DMS53 treated with DMSO at 0.1 percent for 48 hours (cell line): ENCODE results near the gene PCCB.
"Not testable (repeated sequence)": the region's sequence is repeated elsewhere in the genome, so short reads cannot be mapped to it uniquely, and the experiment has no call there.

Experiments used
- DNase-seq: peaks from one replicate; lab custom pipeline; 2025; ENCODE audit not compliant: unreplicated experiment; lab: John Stamatoyannopoulos, UW

PCCB gene

DNA sequence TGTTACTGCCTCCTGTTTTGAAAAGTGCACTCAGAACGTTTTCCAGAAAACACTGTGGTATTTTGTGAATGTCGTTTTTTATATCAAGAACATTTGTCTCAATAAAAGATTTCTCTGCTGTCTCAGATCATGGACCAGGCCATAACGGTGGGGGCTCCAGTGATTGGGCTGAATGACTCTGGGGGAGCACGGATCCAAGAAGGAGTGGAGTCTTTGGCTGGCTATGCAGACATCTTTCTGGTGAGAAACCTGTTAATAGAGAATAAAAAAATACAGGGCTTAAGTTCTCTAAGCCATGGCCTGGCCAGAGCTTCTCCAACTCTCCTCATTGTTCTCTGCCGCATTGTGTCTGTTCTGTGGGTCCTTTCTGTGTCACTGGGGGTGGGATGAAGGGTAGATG is 11.7 kb downstream of the PCCB start:
- DNase-seq: no peak

DNA sequence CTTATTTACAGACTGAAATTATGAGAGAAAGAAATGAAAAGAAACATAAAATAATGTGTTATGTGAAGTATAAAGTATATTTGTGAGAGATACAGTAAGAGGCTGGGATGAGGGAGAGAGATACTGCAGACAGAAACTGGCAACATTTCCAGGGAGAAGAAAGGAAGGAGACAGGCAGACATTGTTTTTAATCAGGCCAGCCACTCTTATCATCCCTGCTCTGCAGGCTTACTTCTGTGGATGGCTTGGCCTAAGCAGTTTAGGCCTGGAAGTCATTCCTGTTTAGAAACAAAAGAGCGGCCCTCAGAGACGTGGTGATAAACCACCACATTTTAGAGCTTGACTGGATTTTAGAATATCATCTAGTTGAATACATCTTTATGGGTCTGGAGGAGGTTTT is 12.4 kb downstream of the PCCB start:
- no peak for DNase-seq

DNA sequence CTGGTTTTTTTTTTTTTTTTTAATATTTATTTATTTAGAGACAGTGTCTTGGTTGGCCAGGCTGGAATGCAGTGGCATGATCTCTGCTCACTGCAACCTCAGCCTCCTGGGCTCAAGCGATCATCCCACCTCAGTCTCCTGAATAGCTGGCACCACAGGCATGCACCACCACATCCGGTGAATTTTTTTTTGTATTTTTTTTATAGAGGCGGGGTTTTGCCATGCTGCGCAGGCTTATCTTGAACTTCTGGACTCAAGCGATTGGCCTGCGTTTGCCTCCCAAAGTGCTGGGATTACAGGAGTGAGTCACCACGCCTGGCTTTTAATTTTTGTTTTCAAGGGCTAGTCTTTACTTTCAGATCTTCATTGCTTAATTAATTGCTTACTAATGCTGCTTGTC is 13.1 kb downstream of the PCCB start:
- no peak for DNase-seq

DNA sequence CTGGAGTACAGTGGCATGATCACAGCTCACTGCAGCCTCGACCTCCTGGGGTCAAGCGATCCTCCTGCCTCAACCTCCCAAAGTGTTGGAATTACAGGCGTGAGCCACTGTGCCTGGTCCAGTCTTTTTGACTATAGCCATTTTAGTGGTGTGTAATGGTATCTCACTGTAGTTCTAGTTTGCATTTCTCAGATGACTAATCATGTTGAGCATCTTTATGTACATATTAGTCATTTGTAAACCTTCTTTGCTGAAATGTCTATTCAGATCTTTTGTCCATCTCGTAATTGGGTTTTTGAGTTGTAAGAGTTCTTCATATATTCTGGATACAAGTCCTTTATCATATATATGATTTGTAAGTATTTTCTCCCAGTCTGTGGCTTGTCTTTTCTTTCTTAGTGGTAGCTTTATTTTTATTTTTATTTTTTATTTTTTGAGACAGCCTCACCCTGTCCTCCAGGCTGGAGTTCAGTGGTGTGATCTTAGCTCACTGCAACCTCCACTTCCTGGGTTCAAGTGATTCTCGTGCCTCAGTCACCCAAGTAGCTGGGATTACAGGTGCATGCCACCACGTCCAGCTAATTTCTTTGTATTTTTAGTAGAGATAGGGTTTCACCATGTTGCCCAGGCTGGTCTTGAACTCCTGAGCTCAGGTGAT is 16.5 kb downstream of the PCCB start:
- DNase-seq: peak; percentile 35

DNA sequence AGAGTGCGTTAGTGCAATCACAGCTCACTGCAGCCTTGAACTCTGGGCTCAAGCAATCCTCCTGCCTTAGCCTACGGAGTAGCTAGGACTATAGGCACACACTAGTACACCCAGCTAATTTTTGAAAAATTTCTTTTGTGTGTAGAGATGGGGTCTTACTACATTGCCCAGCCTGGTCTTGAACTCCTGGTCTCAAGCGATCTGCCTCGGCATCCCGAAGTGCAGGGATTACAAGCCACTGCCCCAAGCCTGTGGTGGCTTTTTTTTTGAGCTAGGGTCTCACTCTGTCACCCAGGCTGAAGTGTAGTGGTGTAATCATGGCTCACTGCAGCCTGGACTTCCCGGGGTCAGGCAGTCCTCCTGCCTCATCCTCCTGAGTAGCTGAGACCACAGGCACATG is 17.1 kb downstream of the PCCB start:
- no peak for DNase-seq

DNA sequence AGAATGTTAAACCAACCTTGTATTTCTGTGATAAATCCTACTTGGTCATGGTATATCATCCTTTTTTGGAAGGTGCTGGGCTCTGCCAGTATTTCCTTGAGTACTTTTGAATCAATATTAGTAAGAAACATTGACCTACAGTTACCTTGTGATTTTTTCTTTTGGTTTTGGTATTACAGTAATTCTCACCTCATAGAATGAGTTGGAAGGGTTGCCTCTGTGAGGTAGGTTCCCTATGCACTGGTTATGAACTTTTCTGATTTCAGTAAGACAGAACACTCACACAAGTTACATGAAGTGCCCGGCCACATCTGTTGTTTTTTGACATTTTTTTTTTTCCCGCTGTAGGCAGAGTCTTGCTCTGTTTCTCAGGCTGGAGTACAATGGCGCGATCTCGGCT is 20.0 kb downstream of the PCCB start:
- no peak for DNase-seq

DNA sequence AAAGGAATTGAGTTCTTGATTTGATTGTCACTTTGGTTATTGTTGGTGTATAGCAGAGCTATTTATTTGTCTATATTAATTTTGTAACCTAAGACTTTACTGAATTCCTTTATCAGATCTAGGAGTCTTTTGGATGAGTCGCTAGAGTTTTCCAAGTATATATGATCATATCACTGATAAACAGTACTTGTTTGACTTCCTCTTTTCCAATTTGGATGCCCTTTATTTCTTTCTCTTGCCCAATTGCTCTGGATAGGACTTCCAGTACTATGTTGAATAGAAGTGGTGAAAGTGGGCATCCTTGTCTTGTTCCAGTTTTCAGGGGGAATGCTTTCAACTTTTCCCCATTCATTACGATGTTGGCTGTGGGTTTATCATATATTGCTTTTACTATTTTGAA is 21.5 kb downstream of the PCCB start:
- not testable (repeated sequence) for DNase-seq

DNA sequence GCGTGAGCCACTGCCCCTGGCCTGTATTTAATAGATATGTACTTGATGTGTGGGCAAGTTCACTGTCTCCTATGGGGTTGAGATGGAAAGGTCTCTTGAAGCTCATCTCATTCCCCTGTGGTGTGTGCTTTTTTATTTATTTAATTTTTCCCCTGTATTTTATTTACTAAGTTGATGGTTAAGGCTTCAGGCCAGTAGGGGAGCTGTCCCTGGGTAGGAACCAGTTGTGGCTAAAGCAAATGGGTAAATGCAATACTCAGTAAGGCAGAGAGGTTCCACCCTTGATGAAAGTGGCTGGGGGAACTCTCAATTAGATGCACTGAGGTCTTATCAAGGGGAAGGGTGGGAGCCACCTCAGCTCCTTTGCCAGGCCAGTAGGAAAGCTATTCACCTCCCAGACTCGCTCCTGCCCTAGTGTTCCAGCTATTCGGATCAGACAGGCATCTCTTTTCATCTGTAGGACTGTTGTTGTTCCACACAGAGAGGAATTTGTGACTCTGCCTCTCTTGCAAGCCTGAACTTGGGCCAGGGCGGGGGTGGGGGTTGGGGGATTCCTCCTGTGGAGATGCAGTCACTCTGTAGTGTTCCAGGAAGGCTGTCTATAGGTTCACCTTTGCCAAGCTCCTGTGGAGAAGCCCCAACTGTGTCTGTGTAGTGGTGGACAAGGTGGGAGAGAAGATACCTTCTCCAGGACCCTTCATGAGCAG is 26.1 kb downstream of the PCCB start:
- no peak for DNase-seq

DNA sequence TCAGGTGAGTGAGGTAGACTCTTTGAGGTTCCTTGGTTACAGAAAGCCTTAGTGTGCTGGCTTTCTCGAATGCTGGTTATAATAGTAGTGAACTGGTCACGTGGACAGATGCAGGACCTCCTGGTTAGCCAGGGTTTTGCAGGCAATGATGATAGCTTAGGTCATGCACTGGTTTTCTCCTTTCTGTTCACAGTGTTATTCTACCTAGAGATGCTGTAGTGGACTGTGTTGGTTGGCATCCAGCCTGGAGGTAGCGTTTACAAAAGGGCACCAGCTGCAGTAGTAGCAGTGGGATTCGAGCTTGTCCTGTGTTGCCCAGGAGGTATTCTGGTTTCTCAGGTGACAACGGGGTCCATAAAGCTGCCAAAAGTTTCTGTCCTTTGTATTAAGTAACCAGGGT is 27.0 kb downstream of the PCCB start:
- DNase-seq: no peak

DNA sequence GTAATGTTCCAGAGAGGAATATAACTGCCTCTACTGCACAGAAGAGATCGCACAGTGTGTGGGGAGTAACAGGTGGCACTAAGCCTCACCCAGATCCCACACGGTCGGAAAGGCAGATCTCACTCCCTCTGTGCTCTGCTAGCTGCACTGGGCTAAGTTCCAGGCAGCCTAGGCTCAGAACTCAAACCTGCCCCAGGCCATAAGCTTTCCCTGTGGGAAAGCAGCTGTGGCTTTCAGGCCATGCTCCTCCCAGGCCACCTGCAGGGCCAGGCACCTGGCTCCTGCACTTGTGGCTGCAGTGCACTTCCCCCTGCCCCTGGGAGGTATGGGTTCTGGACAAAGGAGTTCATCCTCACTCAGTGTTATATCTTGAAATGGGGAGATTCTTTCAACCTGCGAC is 27.5 kb downstream of the PCCB start:
- peak; percentile 17 for DNase-seq

DNA sequence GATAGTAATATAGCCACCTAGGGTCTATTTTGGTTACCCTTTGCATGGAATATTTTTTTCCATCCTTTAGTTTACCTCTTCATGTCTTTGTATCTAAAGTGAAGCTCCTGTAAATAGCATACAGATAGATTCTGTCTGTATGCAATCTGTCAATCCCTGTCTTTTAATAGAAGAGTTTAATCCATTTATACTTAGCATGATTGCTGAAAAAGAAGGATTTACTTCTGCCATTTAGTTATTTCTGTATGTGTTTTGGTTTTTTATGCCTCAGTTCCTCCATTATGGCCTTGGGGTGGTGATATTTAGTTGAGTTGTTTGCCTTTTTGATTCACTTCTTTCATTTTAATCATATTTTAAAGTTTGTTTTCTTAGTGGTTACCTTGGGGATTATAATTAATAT is 29.0 kb downstream of the PCCB start:
- no peak for DNase-seq

DNA sequence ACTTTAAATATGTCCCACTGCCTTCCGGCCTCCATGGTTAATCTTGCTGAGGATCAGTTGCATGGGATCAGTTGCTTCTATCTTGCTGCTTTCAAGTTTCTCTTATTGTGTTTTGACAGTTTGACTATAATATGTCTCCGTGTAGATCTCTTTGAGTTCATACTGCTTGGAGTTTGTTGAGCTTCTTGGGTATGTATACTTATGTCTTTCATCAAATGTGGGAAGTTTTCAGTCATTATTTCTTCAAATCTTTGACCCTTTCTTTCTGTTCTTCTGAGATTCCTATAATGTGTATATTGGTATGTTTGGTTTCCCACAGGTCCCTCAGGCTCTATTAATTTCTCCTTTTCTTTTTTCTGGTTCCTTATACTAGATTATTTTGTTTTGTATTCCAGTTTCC is 30.8 kb downstream of the PCCB start:
- no peak for DNase-seq

DNA sequence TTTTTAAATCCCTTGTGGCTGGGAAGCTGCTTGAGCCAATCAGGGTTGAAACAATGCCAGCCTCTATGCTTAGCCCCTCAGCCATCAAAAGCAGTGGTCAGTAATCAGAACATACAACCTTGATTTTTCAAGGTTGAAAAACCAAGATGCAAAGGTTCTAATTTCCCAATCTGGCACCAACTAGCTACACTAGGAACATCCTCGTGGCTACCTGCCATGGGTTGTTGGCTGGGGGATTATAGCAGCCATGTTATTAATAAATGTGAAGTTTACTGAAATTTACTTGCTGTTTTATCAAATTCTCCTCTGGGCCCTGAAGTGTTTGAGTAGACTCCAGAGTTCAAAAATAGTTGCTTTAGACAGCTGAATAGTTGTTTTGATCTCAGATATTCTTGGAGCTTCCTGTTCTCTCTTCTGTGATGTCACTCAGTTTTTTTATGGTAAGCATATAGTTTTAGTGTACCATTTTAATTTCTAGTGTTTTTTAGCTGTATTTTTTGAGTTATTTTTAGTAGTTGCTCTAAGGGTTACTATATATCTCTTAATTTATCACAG is 31.9 kb downstream of the PCCB start:
- DNase-seq: no peak

DNA sequence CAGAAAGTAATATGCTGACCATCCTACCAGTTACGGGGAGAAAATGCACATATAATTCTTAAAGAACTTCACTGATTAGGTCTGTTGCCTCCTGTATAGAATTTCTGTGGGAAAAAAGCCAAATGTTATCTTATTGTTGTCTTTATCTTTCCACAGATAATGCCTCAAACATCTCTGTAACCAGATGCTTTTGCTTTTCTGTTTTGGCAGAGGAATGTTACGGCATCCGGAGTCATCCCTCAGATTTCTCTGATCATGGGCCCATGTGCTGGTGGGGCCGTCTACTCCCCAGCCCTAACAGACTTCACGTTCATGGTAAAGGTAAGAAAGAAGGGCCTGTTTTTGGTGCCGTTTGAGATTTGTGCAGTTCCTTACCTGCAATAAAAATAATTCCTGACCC is 33.5 kb downstream of the PCCB start:
- DNase-seq: no peak

DNA sequence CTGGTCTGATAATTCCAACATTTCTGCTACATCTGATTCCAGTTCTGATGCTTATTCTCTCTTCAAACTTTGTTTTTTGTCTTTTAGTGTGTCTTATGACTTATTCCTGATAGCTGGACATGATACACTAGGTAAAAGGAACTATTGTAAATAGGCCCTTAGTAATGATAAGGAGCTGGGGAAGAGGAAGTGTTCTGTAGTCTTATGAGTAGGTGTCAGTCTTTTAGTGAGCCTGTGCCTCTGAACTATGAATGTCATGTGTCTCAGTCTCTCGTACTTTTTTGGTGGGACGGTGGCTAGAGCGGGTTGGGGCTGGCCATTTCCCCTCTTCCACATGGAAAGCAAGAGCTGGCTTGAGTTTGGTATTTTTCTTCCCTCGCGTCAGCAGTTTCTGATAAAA is 41.2 kb downstream of the PCCB start:
- no peak for DNase-seq

DNA sequence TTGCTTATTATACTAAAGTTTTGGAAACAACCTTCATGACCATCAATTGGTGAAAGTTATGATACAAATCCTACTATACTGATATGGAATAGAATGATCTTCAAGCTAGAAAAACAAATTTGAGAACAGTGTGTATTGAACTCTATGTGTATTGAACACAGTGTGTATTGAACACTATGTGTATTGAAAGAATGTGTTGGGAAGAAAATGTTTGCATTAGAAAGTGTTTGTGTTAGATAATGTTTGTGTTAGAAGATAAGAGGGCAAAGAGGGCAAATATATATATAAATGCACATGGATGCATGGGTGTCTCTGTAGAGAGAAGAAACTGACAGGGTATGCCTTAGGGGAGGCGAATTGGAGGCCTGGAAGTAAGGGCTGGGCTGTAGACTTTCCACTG is 42.4 kb downstream of the PCCB start:
- DNase-seq: no peak

DNA sequence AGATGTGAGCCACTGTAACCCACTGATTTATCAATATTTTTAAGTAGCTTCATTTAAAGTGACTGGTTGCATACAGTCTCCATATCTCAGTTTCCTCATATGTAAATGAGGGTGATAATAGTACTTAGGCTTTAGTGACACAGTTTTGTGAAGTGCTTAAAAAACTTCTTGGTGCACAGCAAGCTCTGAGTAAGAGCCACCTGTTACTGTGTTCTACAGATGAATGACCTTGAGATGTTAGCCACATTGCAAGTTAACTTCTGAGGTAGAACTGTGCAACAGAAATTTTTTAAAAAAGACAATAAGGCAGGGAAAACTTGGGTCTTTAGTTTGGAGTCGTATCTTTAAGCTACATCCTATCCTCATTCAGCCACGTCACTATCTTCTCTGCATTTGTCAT is 43.1 kb downstream of the PCCB start:
- no peak for DNase-seq

DNA sequence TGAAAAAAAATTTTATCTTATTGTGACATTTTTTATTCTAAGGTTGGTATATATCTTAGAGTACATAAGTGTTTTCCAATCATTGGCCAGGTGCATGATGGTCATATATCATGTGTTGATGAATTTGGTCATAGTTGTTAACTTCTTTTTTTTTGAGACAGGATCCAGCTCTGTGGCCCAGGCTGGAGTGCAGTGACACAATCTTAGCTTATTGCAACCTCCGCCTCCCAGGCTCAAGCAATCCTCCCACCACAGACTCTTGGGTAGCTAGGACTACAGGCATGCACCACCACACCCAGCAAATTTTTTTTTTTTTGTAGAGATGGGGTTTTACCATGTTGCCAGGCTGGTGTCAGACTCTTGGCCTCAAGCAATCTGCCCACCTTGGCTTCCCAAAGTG is 44.0 kb downstream of the PCCB start:
- DNase-seq: no peak

DNA sequence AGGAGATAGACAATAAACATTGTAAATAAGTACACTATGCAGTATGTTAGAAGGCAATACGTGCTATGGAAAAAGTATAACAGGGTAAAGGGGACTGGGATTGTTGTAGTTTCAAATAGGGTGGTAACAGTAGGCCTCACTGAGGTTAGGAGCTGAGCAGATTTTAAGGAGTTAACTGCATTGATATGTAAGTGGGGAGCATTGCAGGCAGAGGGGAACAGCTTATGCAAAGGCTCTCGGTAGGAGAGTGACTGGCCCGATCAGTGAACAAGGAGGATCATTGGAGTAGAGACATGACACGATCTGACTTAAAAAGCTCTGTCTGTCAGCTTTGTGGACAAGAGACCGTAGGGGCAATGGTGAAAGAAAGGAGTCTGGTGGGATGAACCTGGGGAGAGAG is 46.8 kb downstream of the PCCB start:
- DNase-seq: no peak

DNA sequence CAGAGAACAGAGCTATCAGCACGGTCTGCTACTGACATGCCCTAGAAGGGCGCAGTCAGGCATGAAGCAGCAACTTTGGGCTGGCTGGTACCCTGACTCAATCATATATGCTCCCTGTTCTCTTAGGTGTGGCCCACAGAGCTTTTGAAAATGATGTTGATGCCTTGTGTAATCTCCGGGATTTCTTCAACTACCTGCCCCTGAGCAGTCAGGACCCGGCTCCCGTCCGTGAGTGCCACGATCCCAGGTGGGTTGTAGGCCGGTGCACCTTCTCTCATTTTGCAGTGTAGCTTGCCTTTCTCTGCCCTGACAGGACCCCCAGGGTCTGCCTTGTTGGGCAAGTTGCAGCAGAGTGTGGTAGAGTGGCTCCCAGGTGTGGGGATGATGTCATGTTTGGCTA is 47.7 kb downstream of the PCCB start:
- DNase-seq: no peak

DNA sequence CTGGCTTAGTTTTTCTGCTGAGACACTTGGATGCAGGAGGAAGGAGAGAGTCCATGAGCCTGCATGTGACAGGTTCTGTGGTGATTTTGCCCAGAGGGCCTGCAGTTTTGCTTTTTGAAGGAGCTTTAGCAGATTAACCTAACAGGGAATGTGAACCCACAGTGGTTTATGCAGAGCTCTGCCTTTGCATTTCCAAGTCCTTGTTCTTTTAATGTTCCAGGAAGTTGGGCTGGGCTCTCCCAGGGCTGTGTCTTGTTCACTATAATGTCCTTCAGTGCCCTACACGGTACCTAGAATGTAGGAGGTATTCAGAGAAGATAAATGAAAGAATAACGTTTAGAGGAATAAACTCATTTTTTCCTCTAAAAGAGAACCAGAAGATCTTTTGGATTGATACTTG is 50.3 kb downstream of the PCCB start:
- DNase-seq: no peak

DNA sequence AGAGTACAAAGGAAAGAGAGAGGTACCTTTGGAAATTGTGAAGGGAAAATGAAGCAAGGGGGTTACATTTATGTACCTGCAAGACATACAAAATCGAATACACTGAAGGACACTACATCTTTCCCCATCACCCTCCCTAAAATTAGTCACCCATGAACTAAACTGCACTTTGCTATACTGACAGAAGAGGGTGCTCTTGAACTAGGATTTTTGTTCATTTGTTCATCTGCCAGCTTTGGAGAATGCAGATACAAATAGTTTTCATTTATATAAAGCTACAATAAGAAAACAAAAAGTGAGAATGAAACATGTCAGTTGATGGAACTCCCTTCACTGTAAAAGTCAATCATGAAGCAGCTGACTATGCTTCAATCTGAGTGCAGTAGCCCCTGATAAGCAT is 55.7 kb downstream of the PCCB start:
- DNase-seq: peak; percentile 15

DNA sequence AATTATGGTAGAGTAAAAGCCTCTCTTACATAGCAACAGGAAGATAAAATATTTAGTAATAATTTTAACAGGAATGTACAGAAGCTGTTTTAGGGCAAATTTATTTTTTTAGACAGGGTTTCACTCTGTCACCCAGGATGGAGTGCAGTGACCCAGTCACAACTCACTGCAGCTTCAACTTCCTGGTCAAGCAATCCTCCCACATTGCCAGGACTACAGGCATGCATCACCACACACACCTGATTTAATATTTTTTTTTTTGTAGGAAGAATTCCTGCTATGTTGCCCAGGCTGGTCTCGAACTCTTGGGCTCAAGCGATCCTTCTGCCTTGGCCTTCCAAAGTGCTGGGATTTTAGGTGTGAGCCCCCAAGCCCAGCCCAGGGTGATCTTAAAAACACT is 61.1 kb downstream of the PCCB start:
- no peak for DNase-seq
